Stimulated activated naive CD4-positive, alpha-beta T cell (primary cell): ENCODE data around the gene KRT39.
"Not testable (repeated sequence)": the region's sequence is repeated elsewhere in the genome, so short reads cannot be mapped to it uniquely, and the experiment has no call there.

Source experiments
- DNase-seq, 6 experiments: peaks; one replicate each; lab custom pipeline; 2025; lab: John Stamatoyannopoulos, UW

Gene KRT39

DNA sequence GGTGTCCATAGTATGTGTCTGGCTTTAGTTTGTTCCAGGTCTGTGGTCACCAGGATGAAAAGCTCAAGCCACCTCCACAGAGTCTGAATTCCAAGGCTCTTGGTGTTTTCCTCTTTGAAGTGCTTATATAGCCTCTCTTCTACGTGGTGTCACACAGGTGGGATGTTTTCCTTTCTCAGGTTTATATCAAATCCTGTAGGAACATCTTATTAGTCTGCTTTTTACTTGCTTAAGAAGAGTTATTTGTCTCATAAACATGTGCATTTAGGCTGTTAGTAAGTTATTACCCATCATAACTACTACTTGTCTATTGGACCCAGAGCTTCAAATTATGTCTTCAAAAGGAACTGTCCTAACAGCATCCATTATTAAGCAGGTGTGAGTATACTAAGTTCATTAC is at the start of gene KRT39:
Gene KRT39 (minus strand): TSS at position 101 of the 400 bp plus-strand sequence. CDS start 92 bp downstream, at position 9.
- no peak for DNase-seq

DNA sequence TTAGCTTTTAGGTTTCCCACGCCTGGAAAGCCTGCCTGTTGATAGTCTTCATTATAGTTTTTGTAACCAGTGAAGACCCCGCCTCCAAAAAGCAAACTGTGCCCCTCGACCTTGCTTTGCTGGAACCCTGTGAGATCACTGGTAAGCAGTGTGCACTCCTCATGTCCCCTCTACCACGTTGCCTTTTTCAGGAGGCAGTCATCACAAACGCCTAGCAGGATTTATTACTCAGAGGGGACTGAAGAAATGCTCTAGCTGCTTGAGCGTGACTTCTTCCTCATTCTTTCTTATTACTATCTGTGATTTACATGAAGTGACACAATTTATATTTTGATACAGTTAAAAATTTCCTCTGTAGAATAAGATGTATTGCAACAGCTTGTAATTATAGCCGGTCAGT is 48.7 kb upstream of the KRT39 start:
- no peak for DNase-seq

DNA sequence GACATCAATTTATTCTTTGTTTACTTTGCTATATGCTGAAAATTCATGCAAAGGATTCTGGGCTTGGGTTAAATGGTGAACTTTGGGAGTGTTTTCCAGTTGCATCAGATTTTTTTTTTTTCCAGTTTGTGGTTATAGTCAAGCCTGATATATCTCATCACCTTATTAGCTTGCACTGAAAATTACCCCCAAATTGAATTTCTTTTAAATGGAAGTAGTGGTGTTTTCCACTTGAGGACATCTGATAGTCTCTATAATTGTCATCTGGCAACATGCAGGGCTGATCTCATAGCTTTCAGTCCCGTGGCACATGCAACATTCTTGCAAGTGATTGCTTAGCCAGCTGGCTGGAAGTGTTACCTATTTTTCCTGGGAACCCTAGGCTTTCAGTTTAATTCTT is 46.9 kb upstream of the KRT39 start:
- DNase-seq: no peak

DNA sequence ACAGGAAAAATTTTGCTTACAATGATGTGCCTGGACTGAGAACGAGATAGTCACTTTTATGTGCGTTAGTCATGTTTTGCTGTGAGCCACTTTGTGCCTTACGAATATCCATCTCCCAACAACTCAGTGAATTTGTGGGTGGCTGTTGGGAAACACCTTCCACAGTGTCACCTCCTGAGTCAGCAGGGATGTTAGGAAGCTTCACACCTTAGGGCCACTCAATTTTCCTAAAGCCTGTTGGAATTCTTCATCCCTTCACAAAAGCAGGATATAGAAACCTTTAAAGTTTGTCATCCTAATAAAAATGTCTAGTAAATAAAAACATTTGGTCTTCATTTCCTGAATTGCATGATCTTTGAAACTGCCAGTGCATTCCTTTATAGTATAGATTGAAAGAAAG is 46.4 kb upstream of the KRT39 start:
- no peak for DNase-seq

DNA sequence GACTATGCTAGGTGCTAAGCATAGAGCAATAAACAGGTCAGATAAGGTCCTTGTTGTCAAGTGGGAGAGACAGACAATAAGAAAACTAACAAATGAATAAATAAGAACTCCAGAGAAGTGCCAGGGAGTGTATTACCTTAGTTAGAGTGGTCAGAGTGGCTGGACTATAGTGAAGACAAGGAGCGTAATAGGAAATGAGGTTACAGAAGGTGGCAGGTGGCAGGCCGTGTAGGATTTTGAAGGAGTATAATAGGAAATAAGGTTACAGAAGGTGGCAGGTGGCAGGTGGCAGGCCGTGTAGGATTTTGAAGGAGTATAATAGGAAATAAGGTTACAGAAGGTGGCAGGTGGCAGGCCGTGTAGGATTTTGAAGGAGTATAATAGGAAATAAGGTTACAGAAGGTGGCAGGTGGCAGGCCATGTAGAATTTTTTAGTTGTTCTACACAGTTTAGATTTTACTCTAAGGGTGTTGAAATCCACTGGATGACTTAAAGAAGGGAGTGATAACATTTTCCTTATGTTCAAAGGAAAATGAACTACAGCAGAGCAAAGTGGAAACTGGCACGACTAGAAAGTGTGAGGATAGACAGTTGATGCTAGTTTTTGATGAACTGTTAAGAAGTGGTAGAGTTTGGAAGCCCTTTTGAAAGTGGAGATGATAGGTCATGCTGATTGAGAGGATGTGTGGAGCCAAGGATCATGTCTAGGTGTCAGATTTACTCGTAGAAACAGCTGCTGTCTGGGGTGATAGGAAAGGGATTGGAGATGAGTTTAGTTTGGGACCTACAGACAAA is 45.8 kb upstream of the KRT39 start:
- no peak for DNase-seq

DNA sequence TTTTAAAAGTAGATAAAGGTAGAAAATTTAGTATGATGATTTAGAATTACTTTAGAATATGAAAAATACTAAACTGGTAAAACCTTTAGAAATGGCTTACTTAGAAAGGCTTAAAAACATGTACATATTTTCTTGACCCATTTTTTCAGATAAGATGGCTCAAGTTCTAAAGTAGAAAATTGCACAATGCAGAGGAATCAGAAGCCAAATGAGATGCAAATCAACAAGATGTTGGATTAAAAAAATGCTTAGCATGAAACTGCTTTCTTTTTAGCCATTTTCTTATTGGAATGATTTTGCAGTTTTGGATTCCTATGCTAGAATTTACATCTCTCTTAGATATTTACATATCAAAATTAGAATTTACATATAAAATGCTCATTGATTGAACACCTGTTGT is 43.7 kb upstream of the KRT39 start:
- DNase-seq: no peak

DNA sequence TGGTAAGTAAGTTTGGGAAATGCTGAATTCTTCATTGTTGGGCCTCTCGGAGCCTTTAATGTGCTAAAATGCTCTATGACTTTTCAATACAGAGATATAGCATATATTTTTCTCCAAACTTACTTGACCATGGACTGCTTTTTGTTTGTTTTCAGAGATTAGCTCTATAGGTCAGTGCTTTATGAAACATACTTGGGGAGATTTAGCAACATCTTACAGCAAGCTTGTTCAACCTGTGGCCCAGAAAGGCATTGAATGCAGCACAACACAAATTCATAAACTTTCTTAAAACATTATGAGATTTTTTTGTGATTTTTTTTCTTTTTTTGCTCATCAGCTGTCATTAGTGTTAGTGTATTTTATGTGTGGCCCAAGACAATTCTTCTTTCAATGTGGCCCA is 43.2 kb upstream of the KRT39 start:
- no peak for DNase-seq

DNA sequence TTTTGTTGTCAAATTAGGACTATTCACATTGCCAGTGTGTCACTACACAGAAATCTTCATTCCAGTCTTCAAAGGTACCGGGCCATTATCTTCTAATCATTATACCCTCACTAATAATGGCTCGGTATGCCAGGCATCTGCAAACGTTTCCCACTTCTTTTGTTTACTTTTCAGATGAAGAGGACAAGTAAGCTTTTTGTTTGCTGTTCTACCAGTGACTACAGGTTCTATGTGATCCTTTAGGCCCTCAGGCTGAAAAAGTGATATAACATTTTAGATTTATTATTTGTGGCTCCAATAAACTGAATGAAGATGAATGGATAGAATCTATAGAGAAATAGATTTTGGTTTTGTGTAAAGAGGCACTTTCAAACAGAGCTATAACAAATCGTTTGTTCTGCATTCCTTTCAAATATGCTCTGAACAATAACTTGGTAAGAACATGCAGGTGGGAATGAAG is 42.6 kb upstream of the KRT39 start:
- DNase-seq: no peak

DNA sequence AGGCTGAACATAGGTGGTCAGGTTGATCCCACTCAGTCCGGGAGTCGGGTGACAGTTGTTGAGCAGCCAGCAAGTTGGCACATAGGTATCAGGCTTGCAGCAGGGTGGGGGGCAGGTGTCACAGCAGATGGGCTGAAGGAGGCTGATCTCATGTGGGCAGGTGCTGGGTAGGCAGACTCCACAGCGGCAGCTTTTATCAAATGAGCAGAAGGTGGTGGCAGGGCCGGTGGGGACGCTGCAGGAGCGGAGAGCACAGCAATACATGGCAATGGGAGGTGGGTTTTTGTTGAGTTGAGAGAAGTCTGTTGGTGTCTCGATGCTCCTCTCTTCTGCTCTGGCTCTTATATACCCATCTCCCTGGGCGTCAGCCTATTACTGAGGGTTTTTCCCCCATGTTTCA is 42.1 kb upstream of the KRT39 start, which contains the start of gene KRTAP3-1:
Gene KRTAP3-1 (minus strand): TSS at position 318 of the 400 bp plus-strand sequence. CDS start 54 bp downstream, at position 264.
- DNase-seq: no peak

DNA sequence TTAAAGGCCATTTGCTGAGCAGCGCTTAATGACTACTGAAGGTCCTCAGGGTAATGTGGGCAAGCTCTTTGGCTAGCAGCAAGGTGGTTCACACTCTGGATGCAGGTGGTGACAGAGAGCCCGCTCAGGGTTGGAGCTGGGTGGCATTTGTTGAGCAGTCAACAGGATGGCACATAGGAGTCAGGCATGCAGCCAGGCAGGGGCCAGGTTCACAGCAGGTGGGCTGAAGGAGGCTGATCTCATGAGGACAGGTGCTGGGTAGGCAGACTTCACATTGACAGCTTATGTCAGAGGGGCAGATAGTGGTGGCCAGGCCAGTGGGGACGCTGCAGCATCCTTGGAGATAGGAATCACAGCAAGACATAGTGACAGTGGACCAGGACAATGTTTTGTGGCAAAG is 37.6 kb upstream of the KRT39 start:
- no peak for DNase-seq

DNA sequence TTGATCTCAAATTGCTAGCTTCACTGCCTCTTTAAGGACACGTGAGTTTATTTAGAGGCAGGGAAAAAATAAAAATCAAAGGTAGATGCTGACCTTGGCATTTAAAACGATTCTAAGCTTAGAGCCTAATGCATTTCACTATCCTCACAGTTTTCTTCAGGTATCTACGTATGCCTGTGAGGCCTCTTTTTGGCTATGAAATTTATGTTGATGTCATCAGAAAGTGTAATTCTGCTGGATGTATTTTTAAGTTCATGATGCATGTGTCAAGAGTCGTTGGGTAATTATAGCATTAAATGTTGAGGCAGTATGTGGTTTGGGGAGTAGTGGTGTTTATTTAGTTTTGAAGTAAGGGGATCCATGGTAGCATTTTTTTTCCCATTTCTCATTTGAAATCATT is 37.2 kb upstream of the KRT39 start:
- DNase-seq: no peak

DNA sequence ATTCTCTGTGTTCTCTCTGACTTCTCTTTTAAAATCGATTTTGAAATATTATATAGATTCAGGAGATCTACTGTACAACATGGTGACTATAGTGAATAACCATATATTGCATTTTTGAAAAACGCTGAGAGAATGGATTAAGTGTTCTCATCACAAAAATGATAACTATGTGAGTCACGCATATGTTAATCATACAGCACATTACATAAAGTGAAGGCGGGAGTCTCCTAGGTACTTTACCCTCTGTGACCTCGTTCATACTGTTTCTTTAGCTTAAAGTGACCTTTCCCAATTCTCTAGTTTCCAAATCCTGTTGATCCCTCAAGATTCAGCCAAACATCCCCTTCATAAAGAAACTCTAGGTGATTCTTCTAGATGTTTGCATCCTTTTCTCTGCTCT is 36.1 kb upstream of the KRT39 start:
- no peak for DNase-seq

DNA sequence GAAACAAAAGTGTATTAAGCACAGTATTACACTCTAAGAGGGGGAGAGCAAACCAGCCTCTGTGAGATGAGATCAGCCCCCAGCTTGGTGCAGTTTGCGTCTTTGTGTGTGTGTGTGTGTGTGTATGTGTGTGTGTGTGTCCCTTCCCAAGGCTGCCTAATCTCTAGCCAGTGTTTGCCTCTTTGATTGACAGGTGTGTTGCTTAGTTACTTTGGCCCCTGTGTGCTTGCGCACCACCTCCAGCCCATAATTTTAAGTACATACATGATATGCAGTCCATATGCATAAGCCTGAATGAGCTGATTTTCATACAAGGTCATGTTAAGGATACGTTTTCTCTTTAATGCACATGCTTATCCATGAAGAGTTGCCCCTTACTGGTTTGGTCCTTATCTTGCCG is 35.0 kb upstream of the KRT39 start:
- no peak for DNase-seq

DNA sequence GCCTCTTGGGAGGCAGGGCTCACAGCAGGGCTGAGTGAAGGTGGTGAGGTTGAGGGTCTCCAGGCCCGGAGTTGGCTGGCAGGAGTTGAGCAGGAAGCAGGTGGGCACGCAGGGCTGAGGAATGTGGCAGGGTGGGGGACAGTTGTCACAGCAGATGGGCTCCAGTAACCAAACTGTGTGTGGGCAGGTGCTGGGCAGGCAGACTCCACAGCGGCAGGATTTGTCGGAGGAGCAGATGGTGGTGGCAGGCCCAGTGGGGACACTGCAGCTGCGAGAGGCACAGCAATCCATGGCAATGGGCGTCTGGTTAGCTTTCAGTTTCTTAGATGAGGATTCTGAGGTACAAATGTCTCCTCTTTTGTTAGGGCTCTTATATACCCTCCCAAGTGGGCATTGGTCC is 32.8 kb upstream of the KRT39 start, which contains the start of gene KRTAP3-2:
Gene KRTAP3-2 (minus strand): TSS at position 344 of the 400 bp plus-strand sequence. CDS start 53 bp downstream, at position 291.
- DNase-seq: not testable (repeated sequence)

DNA sequence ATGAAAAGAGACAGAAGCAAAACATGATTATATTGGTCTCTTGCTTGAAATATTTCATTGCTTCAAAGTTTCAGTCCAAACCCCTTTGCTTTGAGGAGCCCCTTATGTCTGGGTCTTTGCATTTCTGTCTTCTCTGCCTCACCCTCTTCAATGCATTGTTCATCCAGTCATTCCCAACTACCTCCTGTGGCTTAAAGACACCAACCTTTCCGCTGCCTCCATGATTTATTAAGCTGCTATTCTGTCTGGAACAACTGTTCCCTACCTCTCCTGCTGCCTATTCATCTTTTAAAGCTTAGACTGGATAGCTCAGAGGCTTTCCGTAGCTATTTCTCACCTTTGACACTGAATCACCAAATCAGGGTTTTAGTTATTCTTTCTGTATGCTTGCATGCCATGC is 30.6 kb upstream of the KRT39 start:
- DNase-seq: no peak

DNA sequence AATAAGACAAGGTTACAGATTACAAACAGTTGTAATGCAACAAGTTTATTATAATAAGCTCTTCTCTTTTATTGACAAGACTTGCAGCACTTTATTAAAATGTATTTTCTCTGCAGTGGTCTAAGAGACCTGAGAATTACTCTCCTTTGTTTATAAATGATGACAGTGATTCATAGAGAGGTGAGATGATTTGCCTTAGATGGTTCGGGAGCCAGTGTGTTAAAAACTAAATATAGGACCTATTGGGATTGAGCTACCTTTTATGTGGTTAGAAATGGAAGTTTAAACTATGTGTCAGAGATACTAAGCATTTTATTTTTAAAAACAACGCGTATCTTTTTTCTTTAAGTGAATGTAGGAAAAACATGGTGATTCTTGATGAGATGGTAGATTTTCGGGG is 30.1 kb upstream of the KRT39 start:
- no peak for DNase-seq

DNA sequence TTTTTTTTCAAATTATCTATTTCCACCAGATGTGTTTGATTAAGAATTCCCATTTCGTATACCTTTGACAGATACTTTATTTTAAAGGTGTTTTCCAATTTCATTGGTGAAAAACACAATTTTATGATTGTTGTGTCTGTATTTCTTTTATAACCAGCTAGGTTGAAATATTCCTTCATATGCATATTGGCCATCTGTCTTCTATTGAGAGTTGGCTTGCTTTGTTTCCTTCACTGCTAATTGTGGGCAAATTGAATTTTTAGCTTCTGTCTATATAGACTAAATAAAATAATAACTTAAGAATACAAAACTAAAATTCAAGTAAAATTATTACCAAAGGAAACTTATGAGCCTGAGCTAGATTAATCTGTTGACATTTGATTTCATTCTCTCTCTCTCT is 28.4 kb upstream of the KRT39 start:
- no peak for DNase-seq

DNA sequence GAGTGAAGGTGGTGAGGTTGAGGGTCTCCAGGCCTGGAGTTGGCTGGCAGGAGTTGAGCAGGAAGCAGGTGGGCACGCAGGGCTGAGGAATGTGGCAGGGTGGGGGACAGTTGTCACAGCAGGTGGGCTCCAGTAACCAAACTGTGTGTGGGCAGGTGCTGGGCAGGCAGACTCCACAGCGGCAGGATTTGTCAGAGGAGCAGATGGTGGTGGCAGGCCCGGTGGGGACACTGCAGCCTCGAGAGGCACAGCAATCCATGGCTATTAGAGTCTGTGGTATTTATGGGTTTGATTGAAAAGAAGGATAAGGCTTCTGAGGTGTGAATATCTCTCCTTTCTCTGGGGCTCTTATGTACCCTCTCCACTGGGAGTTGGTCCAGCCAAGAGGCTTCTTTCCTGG is 27.1 kb upstream of the KRT39 start, which contains the start of gene KRTAP3-3:
Gene KRTAP3-3 (minus strand): TSS at position 326 of the 400 bp plus-strand sequence. CDS start 67 bp downstream, at position 259.
- DNase-seq: no peak

DNA sequence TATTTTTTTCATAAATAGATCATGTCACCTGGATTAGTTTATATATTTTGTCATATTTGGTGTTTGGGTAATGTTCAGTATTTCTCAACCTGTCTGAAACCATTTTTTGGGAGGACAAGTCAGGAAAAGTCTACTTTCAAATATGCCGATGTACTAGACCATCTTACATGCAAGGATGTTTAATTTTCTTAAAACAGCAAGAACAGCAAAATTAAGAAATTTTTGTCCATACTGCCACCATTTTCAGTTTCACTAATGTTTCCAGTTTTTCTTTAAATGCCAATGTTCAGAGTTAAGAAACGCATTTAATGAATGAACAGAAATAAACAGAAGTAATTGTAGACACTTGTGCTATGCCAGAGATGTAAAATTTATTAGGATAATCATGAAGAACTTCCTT is 26.3 kb upstream of the KRT39 start:
- no peak for DNase-seq

DNA sequence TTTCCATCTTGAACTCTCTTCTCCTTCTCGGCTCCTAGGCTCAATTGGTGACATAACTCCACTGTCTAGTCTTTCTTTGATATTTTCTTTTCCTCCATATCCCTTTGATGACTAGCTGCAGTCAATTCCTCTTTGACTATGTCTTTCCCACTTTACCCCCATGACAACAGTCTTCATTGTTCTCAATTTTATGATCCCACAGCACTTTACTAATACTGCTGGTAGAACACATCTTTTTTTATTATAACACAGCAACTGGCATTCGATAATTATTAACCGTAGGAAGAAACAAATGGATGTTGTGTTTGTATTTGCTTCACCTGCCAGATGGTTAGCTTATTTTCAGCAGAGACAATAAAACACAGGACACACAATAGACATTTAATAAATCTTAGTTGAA is 25.9 kb upstream of the KRT39 start:
- no peak for DNase-seq

DNA sequence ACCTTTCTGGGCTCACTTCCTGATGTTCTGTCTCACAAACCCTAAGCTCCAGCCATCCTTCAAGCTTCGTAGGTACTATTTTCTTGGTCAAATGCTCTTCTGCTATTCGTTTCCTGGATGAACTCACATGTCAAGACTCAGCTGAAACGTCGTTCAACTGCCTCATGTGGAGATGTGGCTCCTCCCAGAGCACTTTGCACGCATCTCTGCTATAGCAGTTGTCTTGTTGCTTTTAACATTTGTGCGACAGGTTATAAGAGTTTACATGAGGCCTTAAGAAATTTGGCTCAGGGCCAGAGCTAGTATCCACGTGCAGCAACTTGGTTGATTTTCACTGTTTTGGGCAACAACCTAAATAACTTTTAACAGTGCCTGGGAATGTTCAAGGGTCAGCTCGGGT is 20.2 kb upstream of the KRT39 start:
- no peak for DNase-seq

DNA sequence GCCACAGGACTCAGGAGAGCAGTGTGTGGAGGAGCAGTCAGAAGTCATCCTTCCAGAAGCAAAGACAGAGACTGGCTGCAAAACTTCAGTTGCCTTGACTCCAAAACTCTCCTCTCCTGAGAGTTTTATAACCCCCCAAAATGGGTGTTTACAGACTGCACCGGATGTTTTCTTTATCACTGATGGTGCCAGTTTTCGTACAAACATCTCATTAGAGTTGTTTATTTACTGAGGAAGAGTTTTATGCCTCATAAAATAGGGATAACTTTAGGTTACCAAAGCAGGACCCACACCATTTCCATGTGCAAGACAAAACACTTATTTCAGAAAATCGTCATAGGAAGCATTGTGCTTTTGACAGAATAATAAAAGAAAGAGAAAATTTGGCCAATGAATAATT is 17.5 kb upstream of the KRT39 start, which contains the start of gene KRT40:
Gene KRT40 (minus strand): TSS at position 101 of the 400 bp plus-strand sequence. CDS start 53 bp downstream, at position 48.
- DNase-seq: no peak

DNA sequence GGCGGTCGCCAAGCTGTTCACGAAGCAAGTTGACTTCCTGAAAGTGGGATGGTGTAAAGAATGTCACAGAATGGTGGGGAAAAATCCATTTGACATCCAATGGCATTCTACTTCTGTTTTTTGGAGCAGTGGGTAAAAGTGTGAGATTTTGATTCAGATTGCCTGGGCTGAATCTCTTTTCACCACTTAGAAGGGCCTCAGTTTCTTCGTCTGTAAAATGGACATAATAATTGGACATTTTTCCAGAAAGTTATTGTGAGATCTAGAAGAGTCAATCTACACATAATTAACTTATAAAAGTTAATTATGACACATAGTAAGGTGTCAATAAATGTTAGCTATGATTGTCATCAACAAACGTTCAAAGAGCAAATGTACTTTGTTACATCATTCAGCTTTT is 14.4 kb upstream of the KRT39 start:
- no peak for DNase-seq

DNA sequence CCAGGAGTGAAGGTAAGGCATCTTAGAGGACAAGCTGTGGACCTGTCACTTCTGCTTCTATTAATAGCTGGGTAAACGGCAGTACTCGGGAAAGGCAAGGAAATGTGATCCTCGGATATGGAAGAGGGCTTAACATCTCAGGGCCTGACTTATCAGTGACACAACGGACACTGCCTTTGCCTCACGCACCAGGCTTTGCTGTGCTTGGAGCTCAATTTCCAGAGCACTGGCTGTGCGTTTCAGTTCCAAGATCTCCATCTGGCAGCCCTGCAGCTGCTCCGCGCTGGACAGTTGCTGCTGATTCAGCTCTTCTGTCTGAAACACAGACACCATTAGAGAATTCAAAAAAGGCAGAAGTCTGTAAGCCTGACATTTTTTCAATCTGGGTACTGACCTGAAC is 13.8 kb upstream of the KRT39 start:
- DNase-seq: no peak
